Stimulated activated CD4-positive, alpha-beta T cell treated with anti-CD3 and anti-CD28 coated beads, Interleukin-15, amount 100 ng/mL, for 48 hours (primary cell): ENCODE results near the gene ZDHHC14.
A peak's percentile ranks its signal among the peaks of the same experiment; 100 is the strongest.

Experiments
- DNase-seq, 2 donors: peaks; one replicate each; pipeline ENCODE4 v3.0.0-alpha.2; 2020; ENCODE audit warnings: low read depth in 2 of 2

The ZDHHC14 gene

GRCh38 chr6:157667211-157668008, 286.4 kb downstream of the ZDHHC14 start:
- DNase-seq, result peak in 1 of 2 donors; percentile 51

GRCh38 chr6:157668009-157668401, 287.0 kb downstream of the ZDHHC14 start:
- no peak for DNase-seq

GRCh38 chr6:157668713-157669112, 287.7 kb downstream of the ZDHHC14 start:
- no peak for DNase-seq

GRCh38 chr6:157669323-157669722, 288.3 kb downstream of the ZDHHC14 start:
- no peak for DNase-seq

GRCh38 chr6:157669747-157670216, 288.8 kb downstream of the ZDHHC14 start:
- no peak for DNase-seq

GRCh38 chr6:157670466-157671186, 289.6 kb downstream of the ZDHHC14 start:
- no peak for DNase-seq

GRCh38 chr6:157672726-157673412, 291.9 kb downstream of the ZDHHC14 start:
- DNase-seq, result no peak

GRCh38 chr6:157673596-157673995, 292.6 kb downstream of the ZDHHC14 start:
- DNase-seq, result no peak

GRCh38 chr6:157674061-157674460, 293.1 kb downstream of the ZDHHC14 start:
- DNase-seq, result no peak

GRCh38 chr6:157675831-157676230, 294.8 kb downstream of the ZDHHC14 start:
- no peak for DNase-seq

GRCh38 chr6:157676241-157676640, 295.3 kb downstream of the ZDHHC14 start:
- no peak for DNase-seq

- no peak for DNase-seq
Measured at GRCh38 chr6:157677235-157677634, 296.2 kb downstream of the ZDHHC14 start.

GRCh38 chr6:157679605-157680580, 298.9 kb downstream of the ZDHHC14 start:
- no peak for DNase-seq

GRCh38 chr6:157681041-157681650, 300.2 kb downstream of the ZDHHC14 start:
- DNase-seq, result no peak

- no peak for DNase-seq
Measured at GRCh38 chr6:157682856-157683481, 302.0 kb downstream of the ZDHHC14 start.

- no peak for DNase-seq
Measured at GRCh38 chr6:157683707-157684106, 302.7 kb downstream of the ZDHHC14 start.

GRCh38 chr6:157684620-157685299, 303.8 kb downstream of the ZDHHC14 start:
- no peak for DNase-seq

GRCh38 chr6:157685596-157686280, 304.7 kb downstream of the ZDHHC14 start:
- no peak for DNase-seq
